GM18508 (cell line): ENCODE data around the gene G0S2.

Experiments
- ATAC-seq: cut with Tn5 transposase; IDR thresholded peaks from one replicate; pipeline ENCODE4 v1.9.1; 2021; ENCODE audit warnings: moderate number of reproducible peaks; ENCODE audit not compliant: insufficient read depth, unreplicated experiment

Gene G0S2

DNA sequence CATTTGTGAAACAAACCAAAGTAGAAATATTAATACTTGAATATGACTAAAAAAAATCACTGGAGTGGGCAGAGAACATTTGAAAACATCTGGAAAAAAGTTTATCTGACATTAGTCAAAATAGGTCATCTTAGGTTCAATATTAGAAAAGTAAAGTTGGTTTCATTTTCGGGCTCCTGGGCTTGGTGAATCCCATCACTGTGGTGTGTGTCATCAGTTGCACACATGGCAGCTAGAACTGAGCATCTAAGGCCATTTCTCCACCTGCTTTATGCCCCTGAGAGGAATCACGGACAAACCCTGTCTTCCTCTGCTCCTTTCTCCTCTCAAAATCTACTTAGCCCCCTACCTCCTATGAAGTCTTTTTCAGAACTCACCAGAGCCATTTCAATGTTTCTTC is 34.9 kb downstream of the G0S2 start:
- ATAC-seq: no peak

DNA sequence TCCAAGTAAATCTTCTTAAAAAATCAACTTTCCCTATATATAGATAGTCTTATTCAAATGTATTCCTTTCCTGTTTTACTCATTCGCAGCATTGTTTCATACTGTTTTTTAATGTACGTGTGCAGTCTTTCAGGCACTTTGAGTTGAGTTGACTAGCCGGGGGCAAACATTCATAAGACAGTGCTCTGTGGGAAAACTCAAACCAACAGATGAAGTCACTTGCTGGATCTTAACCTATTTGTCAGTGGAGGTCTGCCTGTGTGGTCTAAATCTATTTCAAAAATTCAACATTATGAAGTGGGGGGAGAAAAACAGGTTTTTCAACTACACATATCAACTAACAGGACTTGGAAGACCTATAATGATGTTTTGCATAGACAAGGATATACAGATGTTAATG is 35.6 kb downstream of the G0S2 start:
- ATAC-seq: no peak

DNA sequence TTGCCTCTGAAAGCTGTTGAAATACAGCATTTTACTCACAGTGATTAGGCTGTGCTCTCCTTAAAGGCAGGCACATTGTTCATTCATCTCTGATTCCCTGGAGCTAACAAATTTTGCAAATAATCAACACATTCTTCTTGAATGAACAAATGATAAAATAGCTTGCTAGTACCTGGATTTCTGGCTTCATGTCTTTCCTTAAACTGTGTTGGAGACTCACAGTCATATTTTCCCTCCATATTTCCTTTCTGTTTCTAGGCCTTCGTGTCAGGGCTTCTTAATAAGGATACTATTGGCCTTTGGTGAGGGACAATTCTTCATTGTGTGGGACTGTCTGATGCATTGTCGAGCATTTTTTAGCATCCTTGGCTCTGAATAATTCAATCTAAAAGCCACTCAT is 39.1 kb downstream of the G0S2 start:
- ATAC-seq: no peak

DNA sequence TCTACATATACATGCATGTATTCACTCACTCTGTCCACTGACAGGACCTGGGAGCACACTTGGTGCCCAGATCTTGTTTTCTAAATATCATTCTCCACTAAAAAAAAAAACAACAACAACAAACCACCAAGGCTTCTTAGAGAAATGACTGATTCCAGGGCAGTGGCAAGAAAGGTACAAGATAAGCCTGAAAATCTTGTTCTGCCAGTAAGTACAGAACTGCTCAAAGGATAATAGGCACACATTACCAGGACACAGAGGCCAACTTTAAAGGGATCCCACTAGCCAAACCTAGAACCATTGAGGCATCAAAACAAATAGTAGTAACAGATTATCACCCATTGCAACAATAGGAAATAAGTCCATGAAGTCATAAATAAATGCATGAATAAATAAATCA is 40.1 kb downstream of the G0S2 start:
- ATAC-seq: no peak

DNA sequence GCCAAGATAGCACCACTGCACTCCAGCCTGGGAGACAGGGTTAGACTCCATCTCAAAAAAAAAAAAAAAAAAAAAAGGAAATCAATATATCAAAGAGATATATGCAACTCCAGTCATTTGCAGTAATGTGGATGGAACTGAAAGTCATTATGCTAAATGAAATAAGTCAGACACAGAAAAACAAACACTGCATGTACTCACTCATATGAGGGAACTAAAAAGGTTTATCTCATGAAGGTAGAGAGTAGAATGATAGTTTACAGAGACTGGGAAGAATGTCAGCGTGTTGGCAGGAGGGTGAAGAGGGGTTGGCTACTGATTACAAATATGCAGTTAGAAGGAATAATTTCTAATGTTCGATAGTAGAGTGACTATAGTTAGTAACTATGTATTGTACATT is 42.6 kb downstream of the G0S2 start:
- ATAC-seq: no peak

DNA sequence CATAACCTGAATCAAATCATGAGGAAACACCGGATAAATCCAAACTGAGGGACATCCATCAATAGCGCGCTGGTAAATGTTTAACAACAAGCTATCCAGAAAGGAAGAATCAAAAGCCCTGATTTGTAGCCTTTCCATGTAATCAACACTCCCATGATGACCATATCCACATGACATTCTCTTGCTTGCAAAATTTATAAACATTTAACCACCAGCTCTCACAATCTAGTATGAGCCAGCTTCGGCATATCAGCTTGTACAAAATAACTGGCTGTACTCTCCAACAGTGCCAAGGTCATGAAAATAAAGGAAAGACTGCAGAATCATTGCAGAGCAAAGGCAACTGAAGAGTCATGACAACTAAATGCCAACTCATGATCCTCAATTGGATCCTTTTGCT is 45.1 kb downstream of the G0S2 start:
- ATAC-seq: no peak

DNA sequence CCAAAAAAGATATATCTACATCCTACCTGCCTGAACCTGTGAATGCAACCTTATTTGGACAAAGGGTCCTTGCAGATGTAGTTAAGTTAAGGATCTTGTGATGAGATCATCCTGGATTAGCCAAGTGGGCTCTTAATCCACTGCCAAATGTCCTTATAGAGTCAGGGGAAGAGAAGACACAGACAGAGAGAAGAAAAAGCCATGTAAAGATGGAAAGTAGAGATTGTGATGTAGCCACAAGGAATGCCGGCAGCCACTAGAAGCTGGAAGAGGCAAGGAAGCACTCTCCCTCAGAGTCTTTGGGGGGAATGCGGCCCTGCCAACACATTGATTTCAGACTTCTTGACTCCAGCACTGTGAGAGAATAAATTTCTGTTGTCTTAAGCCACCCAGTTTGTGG is 45.6 kb downstream of the G0S2 start:
- no peak for ATAC-seq

DNA sequence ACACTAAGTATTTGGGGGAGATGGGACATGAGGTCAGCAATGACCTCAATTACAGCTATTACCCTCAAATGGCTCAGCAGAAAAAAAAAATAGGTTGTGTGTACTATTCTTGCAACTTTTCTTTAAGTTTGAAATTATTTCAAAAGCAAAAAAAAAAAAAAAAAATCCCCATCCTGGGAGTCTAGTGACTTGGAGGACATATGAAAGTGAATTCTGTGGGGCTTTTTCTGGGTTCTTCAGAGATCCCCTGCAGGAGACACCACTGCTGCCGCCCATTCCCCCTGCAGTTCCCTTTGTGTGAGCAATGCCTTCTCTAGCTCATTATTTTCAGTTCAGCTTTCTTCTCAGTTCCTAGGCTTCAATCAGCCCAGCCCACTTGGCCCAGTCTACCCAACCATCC is 46.1 kb downstream of the G0S2 start:
- no peak for ATAC-seq

DNA sequence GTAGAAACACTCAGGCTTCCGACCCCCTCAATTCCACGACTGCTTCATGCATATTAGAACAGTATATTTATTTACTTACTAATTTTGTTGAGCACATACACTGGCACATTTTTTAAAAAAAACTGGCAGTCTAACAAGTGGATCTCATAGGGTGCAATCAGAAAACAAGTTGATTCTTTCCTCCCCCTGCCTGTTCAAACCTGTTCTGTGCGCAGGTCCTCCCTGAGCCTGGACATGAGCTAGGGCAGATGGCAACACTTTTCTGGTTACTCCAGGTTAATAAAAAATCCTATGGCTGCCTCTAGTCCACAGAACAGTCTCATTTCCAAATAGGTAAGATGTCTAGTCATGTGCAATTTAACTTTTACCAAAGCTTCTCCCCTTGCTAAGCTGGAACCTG is 48.1 kb downstream of the G0S2 start:
- no peak for ATAC-seq

DNA sequence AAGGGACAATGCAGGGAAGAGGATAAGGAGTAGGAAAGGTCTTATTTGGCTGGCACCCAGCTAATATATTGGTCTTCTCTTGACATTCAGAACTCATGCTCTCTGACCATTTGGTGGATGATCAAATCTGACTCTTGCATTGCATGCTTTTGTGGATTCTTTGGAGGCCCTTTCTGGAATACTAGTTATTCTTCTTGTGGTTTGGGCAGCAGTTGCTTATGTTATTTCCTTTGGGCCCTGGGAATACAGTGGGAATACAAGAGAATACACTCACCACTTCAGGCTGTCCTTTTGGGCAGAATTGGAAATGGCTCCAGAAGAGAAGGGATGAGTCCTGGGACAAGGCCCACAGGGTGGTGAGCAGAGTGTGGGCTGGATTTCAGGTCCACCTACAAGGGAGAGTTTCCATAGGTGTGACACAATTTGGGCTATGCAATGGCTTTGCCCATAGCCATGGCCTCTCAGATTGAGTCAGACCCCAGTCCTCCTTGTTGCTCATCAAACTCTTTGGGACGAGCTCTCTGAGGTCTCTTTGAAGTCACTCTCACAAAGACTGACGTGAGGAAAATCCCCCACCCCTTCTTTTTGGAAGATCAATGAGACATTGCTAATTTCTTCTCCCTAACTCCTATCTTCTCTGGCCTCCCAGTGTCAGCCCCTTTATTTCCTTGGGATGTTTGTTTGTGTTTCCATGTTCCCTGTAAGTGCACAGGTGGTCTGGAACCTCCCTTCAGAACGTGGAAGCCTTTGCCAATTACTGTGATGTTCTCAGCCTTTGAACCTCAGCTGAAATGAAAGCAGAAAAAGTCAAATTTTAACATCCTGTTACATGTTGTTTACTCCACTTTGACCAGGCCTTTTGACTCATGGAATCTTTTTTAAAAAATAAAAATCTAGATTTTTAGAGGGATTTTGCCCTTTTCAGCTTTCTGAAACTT is 48.8 kb downstream of the G0S2 start:
- no peak for ATAC-seq
